HuH-7.5 (cell line): Measurements from ENCODE around the gene TM4SF4.

Experiments used
- DNase-seq: peaks from one replicate; pipeline ENCODE4 v3.0.0; 2011; ENCODE audit warnings: low spot score

Gene TM4SF4

GRCh38 chr3:149486726-149487125 lies 12.2 kb downstream of the TM4SF4 start:
- DNase-seq, result no peak

GRCh38 chr3:149487598-149488197 lies 13.2 kb downstream of the TM4SF4 start:
- DNase-seq, result no peak

GRCh38 chr3:149489060-149489690 lies 14.7 kb downstream of the TM4SF4 start:
- no peak for DNase-seq

GRCh38 chr3:149490260-149490971 lies 15.9 kb downstream of the TM4SF4 start:
- no peak for DNase-seq

- no peak for DNase-seq
Measured at GRCh38 chr3:149493315-149494021, 19.0 kb downstream of the TM4SF4 start.

GRCh38 chr3:149494022-149494758 lies 19.7 kb downstream of the TM4SF4 start:
- no peak for DNase-seq

GRCh38 chr3:149494759-149495580 lies 20.5 kb downstream of the TM4SF4 start:
- DNase-seq, result no peak

- DNase-seq, result no peak
Measured at GRCh38 chr3:149495581-149496125, 21.2 kb downstream of the TM4SF4 start.

- DNase-seq, result no peak
Measured at GRCh38 chr3:149496891-149497290, 22.4 kb downstream of the TM4SF4 start.

GRCh38 chr3:149497966-149498670 lies 23.6 kb downstream of the TM4SF4 start:
- DNase-seq, result no peak

GRCh38 chr3:149501524-149501923 lies 27.0 kb downstream of the TM4SF4 start:
- DNase-seq, result no peak

- DNase-seq, result no peak
Measured at GRCh38 chr3:149502438-149502837, 27.9 kb downstream of the TM4SF4 start.

- DNase-seq, result no peak
Measured at GRCh38 chr3:149506540-149506939, 32.0 kb downstream of the TM4SF4 start.

- DNase-seq, result no peak
Measured at GRCh38 chr3:149506965-149507364, 32.5 kb downstream of the TM4SF4 start.

- no peak for DNase-seq
Measured at GRCh38 chr3:149507491-149508324, 33.2 kb downstream of the TM4SF4 start.

- no peak for DNase-seq
Measured at GRCh38 chr3:149509526-149509925, 35.0 kb downstream of the TM4SF4 start.

GRCh38 chr3:149510480-149510879 lies 36.0 kb downstream of the TM4SF4 start:
- no peak for DNase-seq

GRCh38 chr3:149511040-149511626 lies 36.6 kb downstream of the TM4SF4 start:
- no peak for DNase-seq
